ENCODE results near the gene ZBTB46. TPM values are rescaled to one million over a fixed set of nuclear protein-coding genes. Genes with fewer than 3 reads are reported as not detected.

ZBTB46 gene
- total and polyA plus RNA-seq, 5 donors = 6.7 to 18.1 (median 15.8) TPM

DNA sequence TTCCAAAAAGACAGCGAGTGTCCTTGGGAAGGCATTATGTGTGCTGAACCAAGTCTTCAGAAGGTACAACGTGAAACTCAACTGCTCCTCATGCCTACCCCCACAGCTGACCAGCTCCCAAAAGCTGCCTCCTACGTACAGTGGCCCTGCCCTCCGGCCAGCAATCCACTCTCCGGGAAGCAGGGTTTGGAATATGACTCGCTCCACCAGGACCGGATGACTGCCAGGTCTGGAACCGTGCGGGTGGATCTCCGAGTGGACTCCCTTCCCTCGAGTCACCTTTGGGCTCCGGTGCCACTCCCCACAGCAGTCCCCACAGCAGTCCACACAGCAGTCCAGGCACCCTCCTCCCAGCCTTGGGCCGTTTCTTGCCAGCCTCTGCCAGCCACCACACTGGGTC is 4.3 kb downstream of the ZBTB46 start:
- Histone ChIP-seq H3K27ac (ENCODE audit: low read length) (no peak overlapping the region), H3K4me3 (ENCODE audit: low read length) (no peak overlapping the region), H3K4me1 (ENCODE audit: control insufficient read depth, insufficient read depth, low read length) (peaks cover 4% of the 10 kb centered on the region), H3K27me3 (ENCODE audit: control insufficient read depth, insufficient read depth) (no peaks in the 10 kb centered on the region), H3K9me3 (ENCODE audit: control insufficient read depth, low read length) (no peaks in the 10 kb centered on the region)
- 66% methylated on average over 13 of the region's 13 CpGs for WGBS
- intact Hi-C loops (cut with DNase I) = loop anchor here in 1 of 4 donors (5.0 kb wide), 1 partner anchor 34 kb away; no protein-coding TSS in a partner anchor
- no peak for DNase-seq
- no peak for ATAC-seq

DNA sequence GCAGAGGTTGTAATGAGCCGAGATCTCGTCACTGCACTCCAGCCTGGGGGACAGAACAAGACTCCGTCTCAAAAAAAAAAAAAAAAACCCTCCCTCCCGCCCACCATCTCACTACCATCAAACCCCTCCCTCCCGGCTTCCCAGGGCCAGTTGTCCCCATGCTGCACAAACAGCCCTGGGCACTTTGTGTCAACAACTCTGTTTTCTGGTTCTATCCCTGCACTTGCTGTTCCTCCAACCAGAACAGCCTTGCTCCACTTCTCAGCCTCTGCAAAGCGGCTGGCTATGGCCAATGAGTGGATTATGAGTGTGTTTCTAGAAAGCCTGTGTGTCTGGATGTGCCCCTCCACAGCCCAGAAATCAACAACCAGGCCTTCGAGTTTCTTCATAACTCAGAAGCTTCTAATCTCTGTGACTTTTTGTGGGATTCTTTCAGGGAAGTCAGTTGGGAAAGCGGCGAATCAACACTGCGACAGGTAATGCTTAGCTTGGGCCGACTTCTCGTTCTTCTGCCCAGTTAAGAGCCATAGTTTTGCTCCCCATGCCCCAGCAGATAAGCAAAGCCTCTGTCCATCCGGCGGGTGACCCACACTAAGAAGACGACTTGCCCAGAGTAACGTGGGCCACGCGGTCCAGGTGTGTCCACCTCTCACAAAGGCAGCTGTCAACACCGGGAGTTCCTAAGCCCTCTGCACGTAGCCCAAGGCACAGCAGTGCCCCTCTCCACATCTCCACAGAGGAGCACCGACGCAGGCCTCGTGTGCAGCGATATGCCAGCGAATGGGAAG is 5.5 kb downstream of the ZBTB46 start:
- H3K27ac ChIP-seq (ENCODE audit: low read length) = no peak overlapping the region

DNA sequence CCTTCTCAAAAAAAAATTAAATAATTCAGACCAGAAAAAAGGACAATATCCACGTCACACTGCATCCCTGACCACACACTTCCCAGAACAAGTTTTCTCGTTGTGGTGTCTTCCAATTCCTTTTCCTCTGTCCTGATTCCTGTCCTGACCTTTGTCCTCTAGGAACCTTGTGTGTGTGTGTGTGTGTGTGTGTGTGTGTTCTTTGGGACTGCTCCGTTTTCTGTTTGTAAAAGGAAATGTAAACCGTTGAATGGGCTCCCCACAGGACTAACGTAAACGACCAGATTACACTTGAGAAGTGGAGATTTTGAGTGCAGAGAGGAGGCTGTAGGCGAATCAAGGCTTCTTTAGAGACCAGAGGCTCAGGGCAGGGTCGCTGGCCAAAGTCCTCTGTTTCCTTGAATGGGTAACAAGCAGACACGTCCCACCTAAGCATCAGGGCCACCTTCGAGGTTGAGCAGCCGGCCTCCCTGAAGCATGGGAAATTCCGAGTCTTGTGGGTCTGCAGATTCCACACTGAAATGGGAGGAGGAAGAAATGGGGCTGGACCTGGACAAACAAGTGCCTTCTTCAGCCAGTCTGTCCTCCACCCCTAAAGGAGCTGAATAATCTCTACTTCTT is 7.3 kb downstream of the ZBTB46 start:
- 51% methylated on average over 12 of the region's 12 CpGs for WGBS
- ATAC-seq (peak; percentile 27 to 35), DNase-seq (no peak)
- H3K27me3 ChIP-seq (ENCODE audit: control insufficient read depth, insufficient read depth) = no peaks in the 10 kb centered on the region
- H3K4me3 ChIP-seq (ENCODE audit: low read length) = no peak overlapping the region
- peak overlapping the region; percentile 24 for H3K27ac ChIP-seq (ENCODE audit: low read length)
- no peaks in the 10 kb centered on the region for H3K9me3 ChIP-seq (ENCODE audit: control insufficient read depth, low read length)
- intact Hi-C loops (cut with DNase I) = no loop called here
- peaks cover 6% of the 10 kb centered on the region for H3K4me1 ChIP-seq (ENCODE audit: control insufficient read depth, insufficient read depth, low read length)

More for the DNA sequence above, 5.5 kb downstream of the ZBTB46 start:
- Histone ChIP-seq H3K4me3 (ENCODE audit: low read length) (no peak overlapping the region), H3K27me3 (ENCODE audit: control insufficient read depth, insufficient read depth) (no peaks in the 10 kb centered on the region), H3K9me3 (ENCODE audit: control insufficient read depth, low read length) (no peaks in the 10 kb centered on the region), H3K4me1 (ENCODE audit: control insufficient read depth, insufficient read depth, low read length) (peaks cover 4% of the 10 kb centered on the region)
- no peak for DNase-seq
- intact Hi-C loops (cut with DNase I) = loop anchor here in 1 of 4 donors (5.0 kb wide), 1 partner anchor 33 kb away; no protein-coding TSS in a partner anchor
- 75% methylated on average over 25 of the region's 25 CpGs for WGBS
- no peak for ATAC-seq

DNA sequence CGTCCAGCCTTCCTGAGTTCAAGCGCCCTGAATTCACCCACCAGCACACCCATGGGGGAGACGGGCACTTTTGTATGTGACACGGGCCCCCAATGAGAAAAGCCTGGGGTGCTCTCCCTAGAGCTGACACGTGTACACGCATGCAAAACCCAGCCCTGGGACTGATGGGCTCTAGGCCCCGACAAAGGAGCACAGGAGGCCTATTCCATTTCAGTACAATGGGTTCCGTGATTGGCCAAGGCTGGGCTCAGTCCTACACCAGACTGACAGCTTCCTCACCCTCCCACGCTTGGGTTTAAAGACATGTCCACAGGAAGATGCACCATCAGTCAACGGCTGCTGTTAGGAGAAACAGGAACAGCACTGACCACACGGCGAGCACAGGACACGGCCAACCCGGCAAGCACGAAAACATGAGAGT is 8.8 kb downstream of the ZBTB46 start:
- no peaks in the 10 kb centered on the region for H3K27me3 ChIP-seq (ENCODE audit: control insufficient read depth, insufficient read depth)
- no peaks in the 10 kb centered on the region for H3K9me3 ChIP-seq (ENCODE audit: control insufficient read depth, low read length)
- WGBS = 58% methylated on average over 15 of the region's 15 CpGs
- DNase-seq = no peak
- peak in 1 of 2 donors; percentile 45 for ATAC-seq
- no peak overlapping the region for H3K27ac ChIP-seq (ENCODE audit: low read length)
- no peak overlapping the region for H3K4me3 ChIP-seq (ENCODE audit: low read length)
- intact Hi-C loops (cut with DNase I) = no loop called here
- peaks cover 6% of the 10 kb centered on the region for H3K4me1 ChIP-seq (ENCODE audit: control insufficient read depth, insufficient read depth, low read length)

DNA sequence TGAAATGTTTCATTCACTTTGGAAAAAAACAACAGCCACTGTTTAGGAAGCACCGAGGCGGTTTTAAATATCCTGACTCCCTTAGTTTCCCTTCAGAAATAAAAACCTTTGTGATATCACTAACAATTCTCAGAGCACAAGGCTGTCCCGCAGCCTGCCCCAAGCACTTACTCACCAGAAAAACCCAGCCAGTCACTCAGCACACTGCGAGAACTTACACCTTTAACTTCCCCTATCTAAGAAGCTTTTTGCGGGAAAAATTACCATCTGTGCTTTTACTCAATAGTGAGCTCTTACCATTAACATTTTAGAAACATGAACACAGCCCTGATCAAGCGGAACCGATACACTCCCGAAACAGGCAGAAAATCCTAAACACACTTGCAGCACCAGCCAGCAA is 9.3 kb downstream of the ZBTB46 start:
- ATAC-seq = no peak
- WGBS = 82% methylated on average over 8 of the region's 8 CpGs
- Histone ChIP-seq H3K27ac (ENCODE audit: low read length) (no peak overlapping the region), H3K4me3 (ENCODE audit: low read length) (no peak overlapping the region), H3K27me3 (ENCODE audit: control insufficient read depth, insufficient read depth) (no peaks in the 10 kb centered on the region), H3K9me3 (ENCODE audit: control insufficient read depth, low read length) (no peaks in the 10 kb centered on the region), H3K4me1 (ENCODE audit: control insufficient read depth, insufficient read depth, low read length) (peaks cover 6% of the 10 kb centered on the region)
- intact Hi-C loops (cut with DNase I) = no loop called here
- DNase-seq = no peak

DNA sequence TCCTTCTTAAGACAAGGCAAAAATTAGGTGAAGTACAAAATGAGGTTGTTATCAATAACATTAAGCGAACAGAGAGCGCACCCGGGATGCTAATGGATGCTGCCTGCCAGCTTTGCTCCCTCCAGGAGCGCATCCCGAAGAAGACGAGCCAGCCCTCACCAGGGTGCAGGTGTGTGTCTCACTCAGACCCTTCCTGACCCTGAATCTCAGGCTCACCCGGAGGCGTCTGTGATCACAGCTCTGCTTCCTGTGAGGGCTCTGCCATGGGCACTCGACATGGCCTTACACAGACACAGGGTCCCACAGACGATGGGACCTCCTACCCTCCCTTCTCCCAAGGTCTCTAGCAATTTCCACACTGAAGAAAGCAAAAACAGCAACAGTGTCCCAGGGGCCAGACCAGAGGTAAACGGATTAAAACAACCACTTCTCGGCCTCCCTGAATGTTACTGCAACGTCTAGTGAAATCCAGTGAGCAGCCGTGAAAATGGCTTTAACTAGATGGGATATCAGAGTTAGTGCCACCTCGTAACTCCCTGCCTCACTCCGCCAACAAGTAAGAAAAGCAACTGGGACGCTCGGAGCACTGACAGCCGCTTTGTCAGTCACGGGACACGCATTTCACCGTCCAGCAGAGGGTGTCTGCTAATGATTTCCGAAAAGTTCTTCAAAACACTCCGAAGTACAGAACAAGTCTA is 11.7 kb downstream of the ZBTB46 start:
- Histone ChIP-seq H3K27ac (ENCODE audit: low read length) (peak overlapping the region; percentile 23), H3K27me3 (ENCODE audit: control insufficient read depth, insufficient read depth) (no peaks in the 10 kb centered on the region), H3K4me3 (ENCODE audit: low read length) (no peak overlapping the region), H3K9me3 (ENCODE audit: control insufficient read depth, low read length) (no peaks in the 10 kb centered on the region), H3K4me1 (ENCODE audit: control insufficient read depth, insufficient read depth, low read length) (peaks cover 6% of the 10 kb centered on the region)
- 40% methylated on average over 24 of the region's 24 CpGs for WGBS
- ATAC-seq (no peak), DNase-seq (peak in 1 of 3 donors; percentile 74)
- intact Hi-C loops (cut with DNase I) = no loop called here

DNA sequence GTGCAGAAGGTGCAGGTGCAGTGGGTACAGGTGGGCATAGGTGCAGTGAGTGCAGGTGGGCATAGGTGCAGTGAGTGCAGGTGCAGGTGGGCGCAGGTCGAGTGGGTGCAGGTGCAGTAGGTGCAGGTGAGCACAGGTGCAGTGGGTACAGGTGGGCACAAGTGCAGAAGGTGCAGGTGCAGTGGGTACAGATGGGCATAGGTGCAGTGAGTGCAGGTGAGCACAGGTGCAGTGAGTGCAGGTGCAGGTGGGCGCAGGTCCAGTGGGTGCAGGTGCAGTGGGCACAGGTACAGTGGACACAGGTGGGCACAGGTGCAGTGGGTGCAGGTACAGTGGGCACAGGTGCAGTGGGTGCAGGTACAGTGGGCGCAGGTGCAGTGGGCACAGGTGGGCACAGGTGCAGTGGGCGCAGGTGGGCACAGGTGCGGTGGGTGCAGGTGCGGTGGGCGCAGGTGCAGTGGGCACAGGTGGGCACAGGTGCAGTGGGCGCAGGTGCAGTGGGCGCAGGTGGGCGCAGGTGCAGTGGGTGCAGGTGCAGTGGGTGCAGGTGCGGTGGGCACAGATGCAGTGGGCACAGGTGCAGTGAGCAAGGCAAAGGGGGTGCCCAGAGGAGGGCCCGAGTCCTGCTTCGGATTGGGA is 15.3 kb downstream of the ZBTB46 start:
- Histone ChIP-seq H3K4me3 (ENCODE audit: low read length) (no peak overlapping the region), H3K27ac (ENCODE audit: low read length) (no peak overlapping the region), H3K9me3 (ENCODE audit: control insufficient read depth, low read length) (no peaks in the 10 kb centered on the region), H3K27me3 (ENCODE audit: control insufficient read depth, insufficient read depth) (no peaks in the 10 kb centered on the region), H3K4me1 (ENCODE audit: control insufficient read depth, insufficient read depth, low read length) (peaks cover 4% of the 10 kb centered on the region)
- intact Hi-C loops (cut with DNase I) = no loop called here
- DNase-seq (no peak), ATAC-seq (no peak)
- WGBS = 76% methylated on average over 14 of the region's 14 CpGs

DNA sequence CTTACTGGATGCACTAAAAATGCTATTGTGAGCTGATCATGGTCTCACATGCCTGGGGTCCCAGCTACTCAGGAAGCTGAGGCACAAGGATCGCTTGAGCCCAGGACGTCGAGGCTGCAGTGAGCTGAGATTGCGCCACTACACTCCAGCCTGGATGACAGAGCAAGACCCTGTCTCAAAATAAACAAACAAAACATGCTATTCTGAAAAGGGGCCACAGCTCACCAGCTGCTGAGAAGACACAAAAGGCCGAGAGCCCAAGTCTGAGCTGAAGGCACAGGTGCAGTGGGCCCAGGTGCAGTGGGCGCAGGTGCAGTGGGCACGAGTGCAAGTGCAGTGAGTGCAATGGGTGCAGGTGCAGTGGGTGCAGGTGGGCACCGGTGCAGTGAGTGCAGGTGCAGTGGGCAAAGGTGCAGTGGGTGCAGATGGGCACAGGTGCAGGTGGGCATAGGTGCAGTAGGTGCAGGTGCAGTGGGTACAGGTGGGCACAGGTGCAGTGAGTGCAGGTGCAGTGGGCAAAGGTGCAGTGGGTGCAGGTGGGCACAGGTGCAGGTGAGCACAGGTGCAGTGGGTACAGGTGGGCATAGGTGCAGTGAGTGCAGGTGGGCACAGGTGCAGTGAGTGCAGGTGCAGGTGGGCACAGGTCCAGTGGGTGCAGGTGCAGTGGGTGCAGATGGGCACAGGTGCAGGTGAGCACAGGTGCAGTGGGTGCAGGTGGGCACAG is 16.0 kb downstream of the ZBTB46 start:
- 65% methylated on average over 8 of the region's 8 CpGs for WGBS
- DNase-seq (no peak), ATAC-seq (no peak)
- H3K27ac ChIP-seq (ENCODE audit: low read length) = no peak overlapping the region
- intact Hi-C loops (cut with DNase I) = no loop called here
- peaks cover 4% of the 10 kb centered on the region for H3K4me1 ChIP-seq (ENCODE audit: control insufficient read depth, insufficient read depth, low read length)
- H3K4me3 ChIP-seq (ENCODE audit: low read length) = no peak overlapping the region
- no peaks in the 10 kb centered on the region for H3K27me3 ChIP-seq (ENCODE audit: control insufficient read depth, insufficient read depth)
- no peaks in the 10 kb centered on the region for H3K9me3 ChIP-seq (ENCODE audit: control insufficient read depth, low read length)

DNA sequence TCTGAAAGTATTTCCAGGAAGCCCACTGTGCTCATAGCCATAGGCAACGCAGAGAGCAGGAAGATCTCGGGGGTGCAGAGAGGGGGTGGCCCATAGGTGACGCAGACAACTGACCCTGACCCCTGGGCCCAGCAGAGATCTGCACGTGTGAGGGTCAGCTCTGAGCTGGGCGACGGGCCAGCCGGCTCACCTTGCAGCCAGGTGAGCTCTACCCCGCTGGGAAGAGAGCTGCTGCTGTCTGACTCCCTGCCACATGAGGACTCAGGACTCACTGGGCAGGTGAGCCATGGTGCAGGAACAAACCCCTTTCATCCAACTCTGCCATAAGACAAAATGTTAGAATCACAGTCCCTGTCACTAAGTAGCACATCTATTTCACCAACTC is 19.6 kb downstream of the ZBTB46 start:
- Histone ChIP-seq H3K9me3 (ENCODE audit: control insufficient read depth, low read length) (no peaks in the 10 kb centered on the region), H3K27me3 (ENCODE audit: control insufficient read depth, insufficient read depth) (no peaks in the 10 kb centered on the region), H3K27ac (ENCODE audit: low read length) (no peak overlapping the region), H3K4me3 (ENCODE audit: low read length) (no peak overlapping the region), H3K4me1 (ENCODE audit: control insufficient read depth, insufficient read depth, low read length) (no peaks in the 10 kb centered on the region)
- WGBS = 74% methylated on average over 8 of the region's 8 CpGs
- intact Hi-C loops (cut with DNase I) = no loop called here
- peak; percentile 5 to 9 for ATAC-seq
- no peak for DNase-seq

DNA sequence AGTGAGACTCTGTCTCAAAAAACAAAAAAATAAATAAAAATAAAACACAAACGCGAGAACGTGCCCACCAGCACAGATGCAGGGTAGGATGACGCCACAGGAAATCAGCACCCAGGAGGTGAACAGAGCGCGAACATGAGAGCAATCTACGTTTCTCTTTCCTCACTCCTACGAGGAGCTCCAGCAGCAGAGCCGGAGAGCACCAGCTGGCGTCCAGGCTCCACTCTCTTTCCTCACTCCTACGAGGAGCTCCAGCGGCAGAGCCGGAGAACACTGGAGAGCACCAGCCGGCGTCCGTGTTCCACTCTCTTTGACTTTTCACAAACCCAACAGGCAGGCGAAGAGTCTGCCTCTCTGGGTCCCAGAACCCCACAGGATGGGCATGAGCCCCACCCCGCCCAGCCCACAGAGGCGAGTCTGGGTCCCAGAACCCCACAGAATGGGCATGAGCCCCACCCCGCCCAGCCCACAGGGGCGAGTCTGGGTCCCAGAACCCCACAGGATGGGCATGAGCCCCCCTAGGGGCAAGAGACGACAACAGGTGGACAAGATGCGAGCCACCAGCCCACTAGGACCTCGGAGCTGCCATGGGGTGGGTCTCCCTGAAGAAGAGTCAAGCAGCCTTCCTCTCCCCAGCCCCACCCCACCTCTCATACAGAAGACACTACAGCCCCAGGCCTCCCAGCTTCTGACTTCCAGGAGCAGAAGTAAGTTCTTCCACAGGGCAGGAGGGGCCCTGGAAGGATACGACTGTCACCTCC is 20.2 kb downstream of the ZBTB46 start:
- DNase-seq (peak in 1 of 3 donors; percentile 35), ATAC-seq (peak in 1 of 2 donors; percentile 21)
- 67% methylated on average over 25 of the region's 25 CpGs for WGBS
- no peaks in the 10 kb centered on the region for H3K27me3 ChIP-seq (ENCODE audit: control insufficient read depth, insufficient read depth)
- H3K4me3 ChIP-seq (ENCODE audit: low read length) = no peak overlapping the region
- H3K9me3 ChIP-seq (ENCODE audit: control insufficient read depth, low read length) = no peaks in the 10 kb centered on the region
- no peaks in the 10 kb centered on the region for H3K4me1 ChIP-seq (ENCODE audit: control insufficient read depth, insufficient read depth, low read length)
- intact Hi-C loops (cut with DNase I) = no loop called here
- H3K27ac ChIP-seq (ENCODE audit: low read length) = no peak overlapping the region
